ENCODE measurements around the gene TADA3. TPM values are rescaled to one million over a fixed set of nuclear protein-coding genes. Genes with fewer than 3 reads are reported as not detected.

Gene TADA3
- polyA plus RNA-seq, 2 of the 4 experiments (the other 2 are of a cell fraction) = 42.6 to 50.3 TPM

DNA sequence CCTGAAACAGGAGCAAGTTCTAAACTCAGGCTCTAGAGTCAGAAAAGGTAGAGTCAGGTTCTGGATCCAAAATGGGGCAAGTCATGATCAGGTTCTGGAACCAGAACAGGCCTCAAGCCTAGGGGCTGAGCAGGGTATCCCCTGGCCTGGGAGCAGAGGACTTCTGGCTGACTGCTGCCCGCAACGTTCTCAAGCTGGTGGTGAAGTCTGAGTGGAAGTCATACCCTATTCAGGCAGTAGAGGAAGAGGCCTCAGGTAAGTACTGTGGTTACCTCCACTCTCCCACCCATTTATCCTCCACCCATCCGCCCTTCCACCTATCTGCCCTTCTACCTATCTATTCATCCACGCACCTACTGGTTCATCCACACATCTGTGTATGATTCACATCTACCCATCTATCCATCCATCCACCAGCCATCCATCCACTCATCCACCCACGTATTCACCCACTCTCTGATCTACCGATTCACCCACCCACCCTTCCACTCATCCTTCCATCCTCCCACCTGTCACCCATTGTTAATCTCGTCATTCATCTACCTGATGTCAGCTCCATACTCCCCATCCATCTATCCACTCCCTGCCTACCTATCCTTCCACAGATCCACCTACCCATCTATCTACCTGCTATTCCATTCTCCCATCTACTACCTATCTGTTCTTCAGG, 26.5 kb upstream of the TADA3 start:
- DNase-seq (ENCODE audit: low read depth in 1 of 2, low spot score in 1 of 2) (no peak), FAIRE-seq (no peak), ATAC-seq (no peak)
- H3K4me2 ChIP-seq = no peak overlapping the region
- POLR2A ChIA-PET = no interaction called here
- TF ChIP-seq, protein P1, sequence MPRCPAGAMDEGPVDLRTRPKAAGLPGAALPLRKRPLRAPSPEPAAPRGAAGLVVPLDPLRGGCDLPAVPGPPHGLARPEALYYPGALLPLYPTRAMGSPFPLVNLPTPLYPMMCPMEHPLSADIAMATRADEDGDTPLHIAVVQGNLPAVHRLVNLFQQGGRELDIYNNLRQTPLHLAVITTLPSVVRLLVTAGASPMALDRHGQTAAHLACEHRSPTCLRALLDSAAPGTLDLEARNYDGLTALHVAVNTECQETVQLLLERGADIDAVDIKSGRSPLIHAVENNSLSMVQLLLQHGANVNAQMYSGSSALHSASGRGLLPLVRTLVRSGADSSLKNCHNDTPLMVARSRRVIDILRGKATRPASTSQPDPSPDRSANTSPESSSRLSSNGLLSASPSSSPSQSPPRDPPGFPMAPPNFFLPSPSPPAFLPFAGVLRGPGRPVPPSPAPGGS (IDR thresholded peaks at IDR 0.05) = no peak
- no peak overlapping the region for H3K27ac ChIP-seq
- no peaks in the 10 kb centered on the region for H3K4me1 ChIP-seq
- CTCF ChIA-PET = interaction anchor here (1.1 to 2.9 kb wide), 6 partner anchors 9 to 127 kb away, joined by 3 to 10 read pairs (median 8); partner anchors contain the start of gene TTLL3
- H3K9me3 ChIP-seq = no peaks in the 10 kb centered on the region
- no peak overlapping the region for H3K4me3 ChIP-seq
- 94% methylated on average over 6 of the region's 7 CpGs for WGBS (ENCODE audit: missing lambda C conversion rate)

DNA sequence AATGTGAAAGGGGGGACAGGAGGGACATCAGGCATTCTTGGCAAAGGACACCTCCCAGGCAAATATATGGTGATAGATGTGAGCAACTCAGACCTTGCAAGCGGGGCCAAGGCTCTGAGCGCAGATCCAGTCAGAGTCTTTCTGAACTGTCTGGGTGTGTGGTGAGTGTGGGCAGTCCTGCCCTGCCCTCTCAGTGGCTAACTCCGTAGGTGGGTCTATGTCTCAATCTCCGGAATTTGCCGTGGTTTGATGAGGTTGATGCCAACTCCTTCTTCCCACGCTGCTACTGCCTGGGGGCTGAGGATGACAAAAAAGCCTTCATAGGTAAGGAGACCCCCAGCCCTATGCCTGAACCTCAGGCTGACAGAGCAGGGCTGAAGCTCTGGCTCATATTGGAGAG, 25.2 kb upstream of the TADA3 start:
- CTCF ChIA-PET = interaction anchor here (1.0 to 2.9 kb wide), 3 partner anchors 10 to 129 kb away, joined by 4 to 10 read pairs (median 5); no protein-coding TSS in a partner anchor
- no peak for TF ChIP-seq SREBF2 (IDR thresholded peaks at IDR 0.05)
- TF ChIP-seq RARB (CRISPR knock-in tag; IDR thresholded peaks at IDR 0.05) = no peak
- TF ChIP-seq CHD4 (IDR thresholded peaks at IDR 0.05; ENCODE audit: borderline replicate concordance) = no peak
- TF ChIP-seq CHD2 (IDR thresholded peaks at IDR 0.05; ENCODE audit: low read length, partially characterized antibody) = no peak
- TF ChIP-seq, protein P2, sequence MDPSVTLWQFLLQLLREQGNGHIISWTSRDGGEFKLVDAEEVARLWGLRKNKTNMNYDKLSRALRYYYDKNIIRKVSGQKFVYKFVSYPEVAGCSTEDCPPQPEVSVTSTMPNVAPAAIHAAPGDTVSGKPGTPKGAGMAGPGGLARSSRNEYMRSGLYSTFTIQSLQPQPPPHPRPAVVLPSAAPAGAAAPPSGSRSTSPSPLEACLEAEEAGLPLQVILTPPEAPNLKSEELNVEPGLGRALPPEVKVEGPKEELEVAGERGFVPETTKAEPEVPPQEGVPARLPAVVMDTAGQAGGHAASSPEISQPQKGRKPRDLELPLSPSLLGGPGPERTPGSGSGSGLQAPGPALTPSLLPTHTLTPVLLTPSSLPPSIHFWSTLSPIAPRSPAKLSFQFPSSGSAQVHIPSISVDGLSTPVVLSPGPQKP (IDR thresholded peaks at IDR 0.05; ENCODE audit: low read depth, low read length) = no peak

DNA sequence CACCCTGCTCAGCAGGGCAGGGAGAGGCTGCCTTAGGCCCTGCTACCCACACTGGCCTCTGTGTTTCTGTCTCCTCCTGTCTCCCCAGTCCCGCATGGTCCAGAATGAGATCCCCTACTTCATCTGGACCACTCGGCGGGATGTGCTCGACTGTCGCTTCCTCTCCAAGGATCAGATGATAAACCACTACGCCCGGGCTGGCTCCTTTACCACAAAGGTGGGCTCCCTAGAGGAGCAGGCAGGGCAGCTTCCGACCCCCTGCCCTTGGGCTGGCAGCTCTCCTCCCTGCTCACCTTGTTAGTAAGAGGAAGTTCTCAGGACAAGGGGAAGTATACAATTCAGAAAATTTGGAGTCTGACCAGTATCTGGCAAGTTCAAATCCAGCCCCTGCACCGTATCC, 23.7 kb upstream of the TADA3 start:
- ChIA-PET CTCF (interaction anchor here (0.6 to 2.9 kb wide), 2 partner anchors 11 to 40 kb away, joined by 3 to 10 read pairs; no protein-coding TSS in a partner anchor), POLR2A (no interaction called here)
- Histone ChIP-seq H3K27ac (no peak overlapping the region), H3K9me3 (no peaks in the 10 kb centered on the region), H3K4me3 (no peak overlapping the region), H3K4me1 (peaks cover under 1% of the 10 kb centered on the region; the same call in 2 of the 3 replicates), H3K4me2 (no peak overlapping the region)
- DNase-seq (ENCODE audit: low read depth in 1 of 2, low spot score in 1 of 2) (no peak), ATAC-seq (no peak), FAIRE-seq (no peak)
- 93% methylated on average over 9 of the region's 9 CpGs for WGBS (ENCODE audit: missing lambda C conversion rate)
- TF ChIP-seq JUNB (IDR thresholded peaks at IDR 0.05) = no peak

More for the DNA sequence above, 25.2 kb upstream of the TADA3 start:
- H3K9me3 ChIP-seq = no peaks in the 10 kb centered on the region
- FAIRE-seq (no peak), DNase-seq (ENCODE audit: low read depth in 1 of 2, low spot score in 1 of 2) (no peak), ATAC-seq (no peak)
- no peak overlapping the region for H3K27ac ChIP-seq
- WGBS (ENCODE audit: missing lambda C conversion rate) = 87% methylated on average over 6 of the region's 6 CpGs
- H3K4me3 ChIP-seq = no peak overlapping the region
- POLR2A ChIA-PET = no interaction called here
- H3K4me2 ChIP-seq = no peak overlapping the region
- H3K4me1 ChIP-seq = no peaks in the 10 kb centered on the region

DNA sequence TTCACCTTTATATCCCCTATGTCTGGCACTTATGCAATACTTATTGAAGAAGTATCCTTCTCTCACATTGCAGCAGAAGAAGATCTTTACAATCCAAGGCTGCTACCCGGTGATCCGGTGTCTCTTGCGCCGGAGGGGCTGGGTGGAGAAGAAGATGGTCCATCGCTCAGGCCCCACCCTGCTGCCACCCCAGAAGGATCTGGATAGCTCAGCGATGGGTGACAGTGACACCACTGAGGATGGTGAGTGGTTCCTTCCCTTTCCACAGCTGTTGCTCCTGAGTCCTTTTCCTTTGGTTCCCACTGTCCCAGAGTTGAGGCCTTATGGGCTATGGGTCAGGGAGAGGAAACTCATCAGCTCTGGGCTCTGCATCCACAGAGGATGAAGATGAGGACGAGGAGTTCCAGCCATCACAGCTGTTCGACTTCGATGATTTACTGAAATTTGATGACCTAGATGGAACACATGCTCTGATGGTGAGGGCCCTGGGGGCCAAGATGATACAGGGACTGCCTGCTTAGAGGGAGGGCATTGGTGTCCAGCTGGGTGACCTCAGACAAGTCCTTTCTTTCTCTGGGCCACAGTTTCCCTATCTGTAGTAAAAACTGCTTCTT, 20.7 kb upstream of the TADA3 start:
- 93% methylated on average over 9 of the region's 9 CpGs for WGBS (ENCODE audit: missing lambda C conversion rate)
- DNase-seq (ENCODE audit: low read depth in 1 of 2, low spot score in 1 of 2) (no peak), FAIRE-seq (no peak), ATAC-seq (no peak)
- ChIA-PET POLR2A (no interaction called here), CTCF (interaction anchor here (1.0 to 2.4 kb wide), 5 partner anchors 14 to 133 kb away, joined by 3 to 7 read pairs (median 4); partner anchors contain the start of gene CRELD1)
- no peak overlapping the region for H3K27ac ChIP-seq
- no peak overlapping the region for H3K4me3 ChIP-seq
- H3K9me3 ChIP-seq = no peaks in the 10 kb centered on the region
- no peak overlapping the region for H3K4me2 ChIP-seq
- peaks cover 24% of the 10 kb centered on the region for H3K4me1 ChIP-seq
- no peak for TF ChIP-seq NR3C1 (IDR thresholded peaks at IDR 0.05)
- TF ChIP-seq, protein P2 (IDR thresholded peaks at IDR 0.05; ENCODE audit: low read depth, low read length) = no peak
- TF ChIP-seq CHD2 (IDR thresholded peaks at IDR 0.05; ENCODE audit: low read length, partially characterized antibody) = no peak
- TF ChIP-seq PHF8 (IDR thresholded peaks at IDR 0.05; ENCODE audit: borderline replicate concordance, low read depth) = no peak
- no peak for TF ChIP-seq ZFP36 (IDR thresholded peaks at IDR 0.05; ENCODE audit: borderline replicate concordance, partially characterized antibody)
- no peak for TF ChIP-seq RCOR1 (IDR thresholded peaks at IDR 0.05; ENCODE audit: low read depth, low read length)
- TF ChIP-seq RNF2 (IDR thresholded peaks at IDR 0.05; ENCODE audit: borderline replicate concordance, low read depth) = no peak
- TF ChIP-seq EHMT2 (IDR thresholded peaks at IDR 0.05; ENCODE audit: low read depth) = no peak
- TF ChIP-seq CEBPB (IDR thresholded peaks at IDR 0.05) = no peak
- no peak for TF ChIP-seq TFCP2L1 (CRISPR knock-in tag; IDR thresholded peaks at IDR 0.05)
- TF ChIP-seq RFX5 (IDR thresholded peaks at IDR 0.05) = no peak
- no peak for TF ChIP-seq RARB (CRISPR knock-in tag; IDR thresholded peaks at IDR 0.05)
- no peak for TF ChIP-seq RAD21 (conservative IDR thresholded peaks at IDR 0.05 in 1 of 2, IDR thresholded peaks at IDR 0.05 in 1 of 2)
- TF ChIP-seq EHF (CRISPR knock-in tag; IDR thresholded peaks at IDR 0.05) = no peak
- TF ChIP-seq MAFK (IDR thresholded peaks at IDR 0.05; ENCODE audit: partially characterized antibody) = no peak
- no peak for TF ChIP-seq KDM1A (IDR thresholded peaks at IDR 0.05; ENCODE audit: low read depth)
